ENCODE measurements around the gene SIGLECL1.
A peak's percentile ranks its signal among the peaks of the same experiment; 100 is the strongest.

SIGLECL1 gene

GRCh38 chr19:51252306-51253079 lies 1.6 kb downstream of the SIGLECL1 start:
- no peak for DNase-seq (ENCODE audit: low read depth)
- no peak overlapping the region for H3K4me3 ChIP-seq (ENCODE audit: low read depth, low read length)
- no peak for TF ChIP-seq CTCF (IDR thresholded peaks at IDR 0.05; ENCODE audit: insufficient read depth, low read depth, low read length, missing control alignments)

DNA sequence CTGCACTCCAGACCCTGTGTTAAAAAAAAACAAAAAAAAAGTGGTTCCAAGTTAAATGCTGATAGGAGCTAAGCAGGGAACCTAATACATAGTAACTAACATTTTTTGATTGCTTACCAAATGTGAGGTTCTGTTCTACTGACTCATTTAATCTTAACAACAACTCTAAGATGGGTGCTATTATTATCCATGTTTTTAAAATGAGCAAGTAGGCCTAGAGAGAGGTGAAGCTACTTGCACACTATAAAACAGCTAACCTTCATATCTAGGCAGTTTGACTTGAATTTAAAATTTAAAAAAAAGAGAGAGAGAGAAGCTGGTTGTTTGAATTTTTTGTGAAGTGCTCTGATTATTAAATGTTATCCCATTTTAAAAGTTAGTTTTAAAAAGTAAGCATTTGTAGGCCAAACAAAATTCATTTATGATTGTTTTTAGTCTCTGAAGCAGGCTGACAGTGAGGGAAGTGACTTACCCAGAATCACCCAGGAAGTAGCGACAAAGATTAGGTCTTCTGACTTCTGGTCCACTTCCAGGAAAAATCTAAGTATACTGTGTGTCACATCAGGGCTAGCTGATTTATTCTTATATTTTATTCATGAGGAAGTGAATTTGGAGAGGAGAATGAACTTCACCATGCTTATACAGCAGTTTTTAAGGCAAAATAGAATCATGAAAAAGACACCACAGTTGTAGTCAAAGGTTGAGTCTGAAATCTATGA lies 2.4 kb downstream of the SIGLECL1 start:
- no peak for DNase-seq (ENCODE audit: low read depth)
- no peak for TF ChIP-seq CTCF (IDR thresholded peaks at IDR 0.05; ENCODE audit: insufficient read depth, low read depth, low read length, missing control alignments)
- no peak overlapping the region for H3K4me3 ChIP-seq (ENCODE audit: low read depth, low read length)

- no peak for TF ChIP-seq CTCF (IDR thresholded peaks at IDR 0.05; ENCODE audit: insufficient read depth, low read depth, low read length, missing control alignments)
- DNase-seq (ENCODE audit: low read depth): peak; percentile 12
- H3K4me3 ChIP-seq (ENCODE audit: low read depth, low read length): no peak overlapping the region
Observed at GRCh38 chr19:51256155-51256625, 5.3 kb downstream of the SIGLECL1 start.

GRCh38 chr19:51257471-51257870 lies 6.6 kb downstream of the SIGLECL1 start:
- no peak overlapping the region for H3K4me3 ChIP-seq (ENCODE audit: low read depth, low read length)
- no peak for TF ChIP-seq CTCF (IDR thresholded peaks at IDR 0.05; ENCODE audit: insufficient read depth, low read depth, low read length, missing control alignments)

GRCh38 chr19:51258165-51259160 lies 7.6 kb downstream of the SIGLECL1 start:
- no peak for TF ChIP-seq CTCF (IDR thresholded peaks at IDR 0.05; ENCODE audit: insufficient read depth, low read depth, low read length, missing control alignments)
- DNase-seq (ENCODE audit: low read depth): no peak
- H3K4me3 ChIP-seq (ENCODE audit: low read depth, low read length): no peak overlapping the region

More at GRCh38 chr19:51257471-51257870, 6.6 kb downstream of the SIGLECL1 start:
- DNase-seq (ENCODE audit: low read depth): no peak
